Parathyroid adenoma (tissue), 2 donors: Measurements from ENCODE around the gene THNSL1.

ENCODE experiments used
- H2AFZ ChIP-seq: fragments of 300-600 bp; sonication (generic); one replicate; pipeline ENCODE4 v1.7.0; 2017; ENCODE audit warnings: antibody characterized with exemption, mild to moderate bottlenecking
- H3K27ac ChIP-seq: fragments of 300-600 bp; sonication (generic); one replicate; pipeline ENCODE4 v1.7.0; 2017
- H3K27me3 ChIP-seq: fragments of 300-600 bp; sonication (generic); one replicate; pipeline ENCODE4 v1.7.0; 2017; ENCODE audit warnings: low read length; ENCODE audit not compliant: control insufficient read depth, insufficient read depth
- H3K36me3 ChIP-seq: fragments of 300-600 bp; sonication (generic); one replicate; pipeline ENCODE4 v1.7.0; 2017; ENCODE audit warnings: low read length; ENCODE audit not compliant: control insufficient read depth, insufficient read depth
- H3K4me1 ChIP-seq: fragments of 300-600 bp; sonication (generic); one replicate; pipeline ENCODE4 v1.7.0; 2017; ENCODE audit warnings: control low read depth
- H3K4me2 ChIP-seq: fragments of 300-600 bp; sonication (generic); one replicate; pipeline ENCODE4 v1.7.0; 2017; ENCODE audit warnings: low read length
- H3K4me3 ChIP-seq: fragments of 300-600 bp; sonication (generic); one replicate; pipeline ENCODE4 v1.7.0; 2017; ENCODE audit warnings: low read depth, low read length
- H3K79me2 ChIP-seq: fragments of 300-600 bp; sonication (generic); one replicate; pipeline ENCODE4 v1.7.0; 2017; ENCODE audit warnings: control low read depth
- H3K9ac ChIP-seq: fragments of 300-600 bp; sonication (generic); one replicate; pipeline ENCODE4 v1.7.0; 2017; ENCODE audit warnings: mild to moderate bottlenecking
- H3K9me3 ChIP-seq: fragments of 300-600 bp; sonication (generic); one replicate; pipeline ENCODE4 v1.7.0; 2017; ENCODE audit warnings: low read length; ENCODE audit not compliant: control insufficient read depth
- CTCF ChIP-seq: fragments of 300-600 bp; sonication (generic); IDR thresholded peaks from one replicate; pipeline ENCODE4 v1.7.0; 2017; ENCODE audit warnings: antibody characterized with exemption, mild to moderate bottlenecking
- donor health status: primary hyperparathyroidism.

Gene THNSL1

GRCh38 chr10:25048450-25048849 lies 32.0 kb downstream of the THNSL1 start:
- Histone ChIP-seq H3K27ac (no peak overlapping the region), H3K79me2 (no peaks in the 10 kb centered on the region), H3K27me3 (no peaks in the 10 kb centered on the region), H3K36me3 (no peaks in the 10 kb centered on the region), H3K4me3 (no peak overlapping the region), H2AFZ (no peak overlapping the region), H3K4me1 (no peaks in the 10 kb centered on the region), H3K9ac (no peak overlapping the region), H3K9me3 (no peaks in the 10 kb centered on the region), H3K4me2 (no peak overlapping the region)
- no peak for TF ChIP-seq CTCF

- Histone ChIP-seq H2AFZ (no peak overlapping the region), H3K27ac (no peak overlapping the region)
- TF ChIP-seq CTCF: no peak
Observed at GRCh38 chr10:25049966-25050365, 33.6 kb downstream of the THNSL1 start.

GRCh38 chr10:25050402-25050801 lies 34.0 kb downstream of the THNSL1 start:
- H3K4me1 ChIP-seq: no peaks in the 10 kb centered on the region
- H3K27me3 ChIP-seq: no peaks in the 10 kb centered on the region
- no peak overlapping the region for H3K27ac ChIP-seq
- no peak for TF ChIP-seq CTCF
- H3K79me2 ChIP-seq: no peaks in the 10 kb centered on the region
- no peak overlapping the region for H3K4me3 ChIP-seq
- H3K9ac ChIP-seq: no peak overlapping the region
- no peak overlapping the region for H3K4me2 ChIP-seq
- no peaks in the 10 kb centered on the region for H3K36me3 ChIP-seq
- no peaks in the 10 kb centered on the region for H3K9me3 ChIP-seq
- H2AFZ ChIP-seq: no peak overlapping the region

More at GRCh38 chr10:25049966-25050365, 33.6 kb downstream of the THNSL1 start:
- Histone ChIP-seq H3K27me3 (no peaks in the 10 kb centered on the region), H3K4me1 (no peaks in the 10 kb centered on the region), H3K9me3 (no peaks in the 10 kb centered on the region), H3K9ac (no peak overlapping the region), H3K4me2 (no peak overlapping the region), H3K4me3 (no peak overlapping the region), H3K79me2 (no peaks in the 10 kb centered on the region), H3K36me3 (no peaks in the 10 kb centered on the region)

GRCh38 chr10:25052012-25052411 lies 35.6 kb downstream of the THNSL1 start:
- TF ChIP-seq CTCF: no peak
- Histone ChIP-seq H3K4me2 (no peak overlapping the region), H3K4me3 (no peak overlapping the region)

GRCh38 chr10:25056726-25057125 lies 40.3 kb downstream of the THNSL1 start:
- Histone ChIP-seq H3K36me3 (no peaks in the 10 kb centered on the region), H3K4me2 (no peak overlapping the region), H3K4me3 (no peak overlapping the region), H3K27ac (no peak overlapping the region), H3K4me1 (no peaks in the 10 kb centered on the region), H3K79me2 (no peaks in the 10 kb centered on the region), H3K9me3 (no peaks in the 10 kb centered on the region), H2AFZ (no peak overlapping the region), H3K27me3 (no peaks in the 10 kb centered on the region), H3K9ac (no peak overlapping the region)
- TF ChIP-seq CTCF: no peak

More at GRCh38 chr10:25052012-25052411, 35.6 kb downstream of the THNSL1 start:
- no peaks in the 10 kb centered on the region for H3K4me1 ChIP-seq
- no peaks in the 10 kb centered on the region for H3K79me2 ChIP-seq
- H2AFZ ChIP-seq: no peak overlapping the region
- H3K9ac ChIP-seq: no peak overlapping the region
- no peaks in the 10 kb centered on the region for H3K9me3 ChIP-seq
- no peak overlapping the region for H3K27ac ChIP-seq
- H3K27me3 ChIP-seq: no peaks in the 10 kb centered on the region
- no peaks in the 10 kb centered on the region for H3K36me3 ChIP-seq
